Motor neuron (in vitro differentiated cells): ENCODE measurements around the gene PSG4. TPM values are rescaled to one million over a fixed set of nuclear protein-coding genes. Genes with fewer than 3 reads are reported as not detected.
"Not testable (repeated sequence)": the region's sequence is repeated elsewhere in the genome, so short reads cannot be mapped to it uniquely, and the experiment has no call there.

ENCODE experiments used
- ATAC-seq, 8 experiments: fragments of 200-7000 bp; cut with Tn5 transposase; replicated peaks in 6 of 8; 2 replicates each; pipeline ENCODE4 v1.8.0; 2021; ENCODE audit warnings: mild to moderate bottlenecking in 8 of 8, moderate library complexity in 8 of 8
- H3K27ac ChIP-seq, 2 donors: fragments of 250-450 bp; sonication (Bioruptor Pico); 2 replicates each; pipeline ENCODE4 v1.9.0; 2021; ENCODE audit warnings: antibody characterized with exemption in 2 of 2, mild to moderate bottlenecking in 2 of 2, moderate library complexity in 1 of 2
- H3K4me1 ChIP-seq, 2 donors: fragments of 250-450 bp; sonication (Bioruptor Pico); replicated peaks in 1 of 2; 2 replicates each; pipeline ENCODE4 v1.6.1; 2021; ENCODE audit warnings: antibody characterized with exemption in 2 of 2, mild to moderate bottlenecking in 2 of 2, moderate library complexity in 1 of 2
- H3K4me3 ChIP-seq, 5 donors: fragments of 250-450 bp; sonication (Bioruptor Pico); 2 replicates each; pipeline ENCODE4 v1.9.0; 2021; ENCODE audit warnings: antibody characterized with exemption in 5 of 5, mild to moderate bottlenecking in 5 of 5, moderate library complexity in 4 of 5
- WGBS, 10 experiments: fragments of 450-650 bp; shearing (Covaris generic); methylation state at CpG; one replicate each; pipeline ENCODE4 v1.0.0; 2022; 5-methylcytosine and 5-hydroxymethylcytosine counted together
- in situ Hi-C, 9 experiments: fragments of 400-800 bp; cut with MboI; loops; one replicate each; pipeline ENCODE4 v1.15.0; 2021; ENCODE audit warnings: low sequenced_read_pairs in 9 of 9, low pct_unique_long_range_greater_than_20kb in 2 of 9; ENCODE audit not compliant: unreplicated experiment in 9 of 9
- total RNA-seq, 8 experiments: library from RNA; unstranded; fragments of 300-600 nt; gene quantifications; 2 replicates each; pipeline versions ENCODE4 v1.2.3 to v1.2.4, GENCODE V29; 2022

PSG4 gene
- total RNA-seq, 8 experiments from 2014 or later, result 0.21 to 2.2 (median 0.79) TPM; not detected in 4

DNA sequence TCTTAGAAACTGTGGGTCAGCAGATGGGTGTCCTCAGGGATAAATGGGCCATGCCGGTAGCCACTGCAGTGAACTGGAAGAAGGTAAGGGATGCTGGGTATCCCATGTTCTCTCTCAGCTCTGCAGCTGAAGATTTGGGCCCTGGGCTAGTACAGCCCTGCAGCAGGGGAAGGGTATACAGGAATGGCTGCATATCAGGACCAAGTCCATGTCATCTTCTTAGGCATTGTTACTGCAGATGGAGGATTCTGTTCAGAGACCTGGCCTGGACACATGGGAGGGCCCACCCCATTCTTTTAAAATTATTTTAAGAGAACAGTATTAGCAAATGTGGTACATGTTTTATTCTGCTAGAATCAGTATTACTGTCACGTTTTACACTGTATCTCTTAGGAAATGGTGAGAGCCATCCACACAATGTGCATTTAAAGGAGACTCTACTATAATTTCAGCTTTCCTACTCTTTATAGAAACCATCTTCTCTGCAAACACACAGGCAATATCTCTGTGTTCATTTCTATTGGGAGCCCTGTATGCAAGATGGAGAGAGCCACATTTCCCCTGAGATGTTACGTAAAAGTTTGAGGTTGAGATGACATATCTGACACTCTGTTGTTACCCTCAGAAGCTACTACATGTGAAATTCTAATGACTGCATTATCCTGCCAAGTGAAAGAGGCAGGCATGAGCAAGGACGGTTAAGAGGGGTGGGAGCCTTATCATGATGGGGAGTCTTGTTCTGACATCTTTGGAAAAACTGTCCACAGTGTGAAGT is 12.9 kb downstream of the PSG4 start:
- in situ Hi-C loops, H3K4me1 ChIP-seq, H3K4me3 ChIP-seq, ATAC-seq, H3K27ac ChIP-seq: not testable (repeated sequence)
- WGBS, 10 experiments, result 0 to 80% (median 67%) methylated on average over 1 of the region's 4 CpGs; no CpG with 5 or more reads in 7 of the 10 experiments

DNA sequence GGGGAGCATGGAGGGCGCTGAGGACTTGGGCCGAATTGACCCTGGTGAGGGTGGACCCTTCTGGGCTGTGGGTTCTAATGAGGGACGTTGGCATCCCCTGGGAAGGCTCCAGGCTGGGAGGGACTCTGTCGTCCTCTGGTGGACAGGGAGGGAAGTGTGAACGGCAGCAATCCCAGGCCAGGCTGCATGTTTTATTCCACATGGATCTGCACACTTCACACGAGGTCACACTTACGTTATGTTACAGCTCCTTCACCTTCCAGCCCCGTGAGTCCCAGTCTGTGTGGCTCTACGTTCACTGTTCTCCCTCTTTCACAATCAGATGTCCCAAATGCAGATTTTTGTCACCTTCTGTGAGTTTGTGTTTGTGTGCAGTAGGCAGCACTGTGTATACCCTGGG is 17.3 kb downstream of the PSG4 start:
- H3K4me1 ChIP-seq, H3K4me3 ChIP-seq, in situ Hi-C loops, ATAC-seq, H3K27ac ChIP-seq: not testable (repeated sequence)
- WGBS, 10 experiments, result 58 to 80% (median 63%) methylated on average over 2 to 3 of the region's 9 CpGs; no CpG with 5 or more reads in 7 of the 10 experiments

DNA sequence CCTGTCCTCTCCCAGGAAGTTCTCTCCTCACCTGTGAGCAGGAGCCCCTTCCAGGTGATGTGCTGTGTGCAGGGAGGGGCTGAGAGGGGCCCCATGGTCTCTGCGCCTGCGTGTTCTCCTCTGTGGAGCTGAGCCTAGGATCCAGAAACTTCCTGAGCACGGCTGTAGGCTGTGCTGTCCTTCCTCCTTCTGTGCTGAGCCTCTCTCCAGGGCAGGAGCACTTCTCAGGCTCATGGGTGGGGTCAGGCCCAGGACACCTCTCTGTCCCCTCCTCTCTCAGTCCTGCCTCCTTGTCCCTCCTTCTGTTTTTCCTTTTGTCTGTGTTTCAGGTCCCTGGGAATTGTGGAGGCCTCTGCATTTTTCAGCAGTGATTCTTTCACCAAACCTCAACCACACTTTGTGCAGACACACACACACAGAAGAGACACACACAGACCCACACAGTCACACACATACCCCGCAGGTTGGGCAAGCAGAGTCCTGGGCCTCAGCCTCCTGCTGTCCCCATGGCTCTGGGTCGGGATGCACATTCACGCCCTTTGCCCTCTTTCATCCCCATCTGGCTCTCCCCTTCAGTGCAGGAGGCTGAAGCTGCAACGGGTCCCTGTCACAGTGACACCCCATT is 19.0 kb downstream of the PSG4 start, which contains the start of gene PSG5:
PSG5 (minus strand) TSS at position 226 of the 625 bp plus-strand sequence; CDS start at position 95, 131 bp downstream.
- H3K4me1 ChIP-seq, ATAC-seq, H3K27ac ChIP-seq, H3K4me3 ChIP-seq, in situ Hi-C loops: not testable (repeated sequence)
- no CpG with 5 or more reads among the region's 7 CpGs for WGBS, 10 experiments

DNA sequence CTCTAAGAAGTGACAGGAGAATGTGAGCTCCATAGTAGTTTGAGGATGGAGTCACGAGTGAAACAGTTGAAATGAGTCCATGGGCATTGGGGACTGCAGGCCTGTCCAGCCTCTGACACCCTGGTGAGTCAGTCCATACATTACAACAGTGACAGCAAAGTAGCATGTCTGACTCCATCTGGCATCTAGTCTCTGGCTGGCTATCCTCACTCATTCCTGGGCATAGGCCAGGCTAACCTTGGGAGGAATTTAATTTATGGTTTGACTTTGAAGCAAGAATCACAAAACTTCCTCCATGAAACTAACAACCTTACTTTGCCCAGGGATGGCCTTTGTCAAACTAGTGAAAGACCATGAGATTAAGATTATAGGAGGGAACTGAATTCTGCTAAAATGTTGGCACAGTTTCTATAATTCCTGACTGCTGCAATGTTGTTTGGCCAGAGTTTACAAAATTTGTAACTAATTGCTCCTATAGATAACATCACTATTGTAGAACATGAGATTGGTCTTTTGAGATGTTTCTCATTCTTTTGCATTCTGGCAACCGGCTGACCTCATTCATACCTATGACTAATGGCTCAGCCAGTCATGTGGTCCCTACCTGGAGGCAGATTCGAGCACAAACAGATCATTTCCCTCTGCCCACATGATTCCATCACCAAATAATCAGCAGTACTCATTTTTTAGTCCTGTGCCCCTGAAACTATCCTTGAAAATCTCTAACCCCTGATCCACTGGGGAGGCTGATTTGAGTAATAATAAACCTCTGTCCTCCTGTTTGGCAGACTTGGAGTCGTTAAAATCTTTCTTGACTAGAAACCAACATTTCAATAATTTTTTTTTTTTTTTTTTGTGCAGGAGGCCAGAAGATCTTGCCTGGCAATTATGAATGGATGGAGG is 23.3 kb downstream of the PSG4 start:
- WGBS, 10 experiments, result 0 to 60% (median 14%) methylated on average over 1 of the region's 4 CpGs; no CpG with 5 or more reads in 4 of the 10 experiments
- peak in 1 of 8 experiments; percentile 53 for ATAC-seq
- in situ Hi-C loops, result not testable (repeated sequence)

DNA sequence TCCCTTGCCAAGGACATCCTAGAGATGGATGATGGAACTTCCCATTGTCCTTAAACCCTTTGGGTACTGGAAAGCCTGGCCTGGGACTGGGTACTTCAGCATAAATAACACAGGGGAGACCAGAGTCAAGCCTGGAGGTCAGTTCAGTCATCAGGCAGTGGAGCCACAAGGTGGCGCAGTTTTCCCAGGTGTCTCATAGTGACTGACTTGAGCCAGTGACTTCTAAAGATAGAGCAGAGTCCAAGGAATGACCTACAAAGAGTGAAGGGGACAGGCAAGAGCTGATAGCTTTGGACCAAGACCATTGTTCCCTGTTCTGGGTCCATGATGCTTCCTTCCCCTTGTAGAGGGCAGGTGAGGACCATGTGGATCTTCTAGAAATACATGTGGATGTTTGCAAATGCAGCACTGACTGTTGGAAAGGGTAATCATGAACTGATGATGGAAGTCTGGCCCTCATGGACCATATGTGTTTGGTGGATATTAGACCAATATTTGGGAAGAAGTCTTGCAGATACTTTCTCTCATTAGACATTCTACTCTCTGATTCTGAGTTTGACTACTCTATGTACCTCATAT is 25.8 kb downstream of the PSG4 start:
- ATAC-seq, H3K4me3 ChIP-seq, in situ Hi-C loops, H3K4me1 ChIP-seq, H3K27ac ChIP-seq: not testable (repeated sequence)
- WGBS, 10 experiments, result no CpG with 5 or more reads among the region's 1 CpG

More for the DNA sequence above, 23.3 kb downstream of the PSG4 start:
- H3K27ac ChIP-seq, H3K4me1 ChIP-seq, H3K4me3 ChIP-seq: not testable (repeated sequence)

- ATAC-seq, H3K27ac ChIP-seq, in situ Hi-C loops, H3K4me3 ChIP-seq, H3K4me1 ChIP-seq: not testable (repeated sequence)
- no CpG with 5 or more reads among the region's 3 CpGs for WGBS, 10 experiments
Measured at GRCh38 chr19:43178577-43178976, 26.9 kb downstream of the PSG4 start.

DNA sequence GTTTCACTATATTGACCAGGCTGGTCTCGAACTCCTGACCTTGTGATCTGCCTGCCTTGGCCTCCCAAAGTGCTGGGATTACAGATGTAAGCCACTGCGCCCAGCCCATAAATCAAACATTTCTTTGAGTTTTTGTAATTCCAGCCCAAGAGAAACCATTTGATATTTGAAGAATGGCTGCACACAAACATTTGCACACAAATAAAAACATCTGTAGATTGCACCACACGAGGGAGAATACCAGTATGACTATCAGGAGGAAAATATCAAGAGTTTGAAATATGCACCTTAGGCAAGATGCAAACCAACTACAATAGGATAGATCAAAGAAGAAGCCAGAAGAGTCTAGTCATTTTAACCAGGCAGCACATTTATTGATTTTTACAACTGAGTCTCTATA is 39.5 kb downstream of the PSG4 start:
- H3K4me1 ChIP-seq, ATAC-seq, H3K27ac ChIP-seq, H3K4me3 ChIP-seq, in situ Hi-C loops: not testable (repeated sequence)
- 17 to 60% (median 40%) methylated on average over 1 to 3 of the region's 3 CpGs; no CpG with 5 or more reads in 5 of the 10 experiments for WGBS, 10 experiments

DNA sequence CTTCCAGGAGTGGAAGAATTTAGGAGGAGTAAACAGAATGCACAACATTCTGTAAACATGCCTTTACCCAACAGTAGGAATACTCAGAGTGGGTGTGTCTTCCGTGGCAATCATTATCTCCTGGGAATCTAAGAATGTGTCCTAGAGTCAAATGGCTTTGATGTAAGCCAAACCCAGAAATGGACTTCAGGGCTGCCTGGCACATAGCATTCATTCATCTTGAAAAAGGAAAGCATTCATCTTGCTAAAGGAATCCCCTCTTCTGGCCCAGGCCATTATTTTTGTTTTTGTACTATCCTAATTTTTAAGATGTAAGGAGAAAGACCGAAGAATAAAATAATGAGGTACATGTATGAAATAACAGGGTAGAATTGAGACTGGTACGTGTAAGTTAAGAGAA is 42.3 kb downstream of the PSG4 start:
- in situ Hi-C loops, ATAC-seq, H3K4me1 ChIP-seq, H3K4me3 ChIP-seq, H3K27ac ChIP-seq: not testable (repeated sequence)
- WGBS, 10 experiments, result 42 to 80% (median 62%) methylated on average over 1 to 2 of the region's 3 CpGs; no CpG with 5 or more reads in 6 of the 10 experiments

DNA sequence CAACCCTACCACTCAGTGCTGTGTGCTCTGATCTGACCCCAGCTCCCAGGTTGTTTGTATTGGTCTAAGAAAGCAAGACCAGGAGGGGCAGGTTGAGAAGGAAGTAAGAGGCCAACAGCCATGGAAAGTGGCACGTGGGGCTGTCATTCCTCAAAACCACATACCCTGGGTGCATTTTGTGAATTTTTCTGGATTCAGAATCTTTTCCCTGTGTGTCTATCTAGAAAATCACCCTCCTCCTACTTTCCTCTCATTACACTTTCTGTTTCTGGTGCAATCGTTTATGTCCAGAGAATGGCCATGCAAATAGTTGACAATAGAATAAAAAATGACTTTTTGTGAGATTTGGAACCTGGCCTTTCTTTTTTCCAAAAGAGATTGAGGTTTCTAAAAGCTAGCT is 43.2 kb downstream of the PSG4 start:
- in situ Hi-C loops, H3K4me1 ChIP-seq, ATAC-seq, H3K4me3 ChIP-seq, H3K27ac ChIP-seq: not testable (repeated sequence)
- 0 to 33% (median 11%) methylated on average over 1 to 2 of the region's 2 CpGs; no CpG with 5 or more reads in 4 of the 10 experiments for WGBS, 10 experiments

GRCh38 chr19:43152214-43152613 is 53.2 kb downstream of the PSG4 start:
- in situ Hi-C loops, result no loop called here
- H3K4me1 ChIP-seq, result no peaks in the 10 kb centered on the region
- no peak overlapping the region for H3K4me3 ChIP-seq
- no peak overlapping the region for H3K27ac ChIP-seq
- no peak for ATAC-seq
- WGBS, 10 experiments, result 21 to 93% (median 43%) methylated on average over 1 to 4 of the region's 4 CpGs; no CpG with 5 or more reads in 4 of the 10 experiments

GRCh38 chr19:43149788-43150187 is 55.6 kb downstream of the PSG4 start:
- in situ Hi-C loops, H3K4me3 ChIP-seq, H3K4me1 ChIP-seq, H3K27ac ChIP-seq: not testable (repeated sequence)
- peak in 2 of 8 experiments; percentile 81 to 87 for ATAC-seq
- 0 to 80% (median 13%) methylated on average over 1 to 7 of the region's 7 CpGs; no CpG with 5 or more reads in 1 of the 10 experiments for WGBS, 10 experiments

DNA sequence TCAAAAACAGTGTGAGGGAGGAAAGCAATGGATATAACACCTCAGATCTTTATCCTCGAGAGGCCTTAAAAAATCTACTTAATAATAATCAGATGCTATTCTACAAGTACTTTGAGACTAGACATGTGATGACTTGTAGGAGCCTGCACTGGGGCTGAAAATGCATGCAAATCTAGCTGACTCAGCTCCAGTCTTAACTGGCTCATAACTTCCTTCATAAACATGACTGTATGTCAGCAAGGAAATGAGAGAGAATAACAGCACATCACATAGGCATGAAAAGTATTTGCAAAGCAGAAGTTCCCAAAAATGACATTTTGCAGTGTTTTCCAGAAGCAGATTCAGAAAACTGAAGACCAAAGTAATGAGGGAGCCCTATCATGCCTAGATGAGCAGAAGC is 57.2 kb downstream of the PSG4 start:
- peak in 1 of 8 experiments; percentile 52 for ATAC-seq
- in situ Hi-C loops, result no loop called here
- no peak overlapping the region for H3K4me3 ChIP-seq
- 0 to 83% (median 26%) methylated on average over 1 of the region's 1 CpG; no CpG with 5 or more reads in 2 of the 10 experiments for WGBS, 10 experiments
- no peak overlapping the region for H3K27ac ChIP-seq
- H3K4me1 ChIP-seq, result no peaks in the 10 kb centered on the region
